NCI-H1694 (cell line): ENCODE results near the gene ZFP62.
A peak's percentile ranks its signal among the peaks of the same experiment; 100 is the strongest.

Experiments used
- DNase-seq: peaks from one replicate; lab custom pipeline; 2025; lab: John Stamatoyannopoulos, UW

Gene ZFP62

DNA sequence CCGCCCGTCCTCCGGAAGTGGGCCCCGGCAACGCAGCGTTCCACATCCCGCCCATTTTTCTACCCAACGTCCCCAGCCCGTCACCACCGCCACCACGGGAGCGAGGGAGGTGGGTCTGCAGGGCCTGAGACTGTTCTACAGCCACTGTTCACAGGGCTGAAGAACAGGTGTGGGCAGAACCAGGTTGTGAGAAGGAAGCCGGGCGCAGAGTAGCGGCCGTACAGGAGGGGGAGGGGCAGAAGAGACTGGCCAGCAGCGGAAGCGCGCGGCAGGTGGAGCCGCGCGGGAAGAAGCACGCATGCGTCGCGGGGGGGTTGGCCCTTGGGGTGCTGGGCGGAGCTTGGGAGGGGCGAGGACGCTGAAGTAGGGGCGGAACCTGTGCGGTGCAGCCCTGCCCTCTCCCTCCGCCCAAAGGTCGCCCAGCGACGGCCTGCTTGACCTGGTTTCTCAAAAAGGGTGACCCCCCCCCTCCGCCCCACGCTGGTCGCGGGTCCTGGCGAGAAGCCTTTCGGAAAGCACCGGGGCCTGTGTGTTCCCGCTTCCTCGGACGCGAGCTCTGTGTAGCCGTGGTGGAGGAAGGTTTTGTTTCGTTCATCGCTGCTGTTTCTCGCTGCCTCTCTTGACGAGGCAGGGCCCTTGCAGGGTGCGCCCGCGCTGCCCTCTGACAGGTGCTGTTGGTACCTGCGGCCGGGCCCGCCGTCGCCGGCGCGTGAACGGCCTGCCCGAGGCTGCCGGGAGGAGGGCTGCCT is 50.7 kb downstream of the ZFP62 start:
- DNase-seq: peak; percentile 80

DNA sequence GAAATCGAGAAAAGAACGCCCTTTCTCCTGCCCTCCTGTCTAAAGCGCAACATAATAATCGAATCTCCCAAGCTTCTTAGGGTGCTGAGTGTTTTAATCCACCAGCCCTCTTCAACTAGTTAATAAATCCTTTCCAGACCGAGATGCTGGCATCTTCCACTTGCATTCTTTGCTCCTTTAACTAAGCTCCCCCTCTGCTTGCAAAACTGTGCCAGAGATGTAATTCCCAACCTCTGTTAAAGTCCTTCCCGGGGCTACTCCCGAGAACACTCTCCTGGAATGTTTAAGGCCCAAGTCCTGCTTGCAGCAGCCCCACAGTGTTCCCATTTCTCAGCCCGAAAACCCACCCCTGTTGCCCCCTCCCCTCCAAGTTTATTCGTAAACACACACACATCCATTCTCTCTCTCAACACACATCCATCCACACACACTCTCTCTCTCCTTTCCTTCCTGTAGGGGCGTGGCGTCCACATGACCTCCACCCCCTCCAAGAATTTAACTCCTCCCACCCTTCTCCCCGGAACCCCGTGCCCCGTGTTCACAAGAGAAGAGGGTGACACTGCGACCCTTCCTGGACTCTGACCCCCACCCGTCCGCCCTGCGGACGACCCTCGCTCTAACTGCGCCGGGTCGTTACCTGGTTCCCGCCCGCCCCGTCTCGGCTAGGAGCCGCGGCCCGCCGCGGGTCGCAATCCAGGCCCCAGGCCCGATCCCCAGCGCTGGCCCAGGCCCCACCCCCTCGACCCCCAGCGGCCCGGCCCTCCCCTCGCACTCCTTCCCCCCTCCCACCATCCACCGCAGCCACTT is 51.5 kb downstream of the ZFP62 start:
- DNase-seq: peak; percentile 58

DNA sequence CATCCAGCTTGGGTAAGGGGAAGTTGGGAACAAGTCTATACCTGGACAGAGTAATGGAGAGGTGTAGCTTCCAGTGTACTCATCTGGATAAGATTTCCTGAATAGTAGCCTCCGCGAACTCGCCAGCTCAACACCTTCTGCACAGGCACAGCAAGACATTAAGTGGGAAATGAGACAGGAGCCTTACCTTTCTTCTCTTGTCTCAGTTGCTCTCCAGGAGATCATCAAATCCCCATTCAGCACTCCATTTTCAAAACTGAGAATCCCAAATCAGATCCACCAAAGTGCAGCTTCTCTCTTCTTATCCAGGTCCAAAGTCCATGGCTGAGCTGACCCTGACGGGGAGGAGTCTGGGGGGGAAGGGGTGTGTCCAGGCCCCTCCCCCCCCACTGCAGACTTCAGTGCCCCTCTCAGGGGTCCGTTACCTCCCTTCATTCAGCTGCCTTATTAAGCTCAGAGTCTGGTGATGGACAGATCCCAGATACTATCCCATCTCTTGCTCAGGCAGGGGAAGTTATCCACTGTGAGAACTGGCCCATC is 52.5 kb downstream of the ZFP62 start:
- no peak for DNase-seq

DNA sequence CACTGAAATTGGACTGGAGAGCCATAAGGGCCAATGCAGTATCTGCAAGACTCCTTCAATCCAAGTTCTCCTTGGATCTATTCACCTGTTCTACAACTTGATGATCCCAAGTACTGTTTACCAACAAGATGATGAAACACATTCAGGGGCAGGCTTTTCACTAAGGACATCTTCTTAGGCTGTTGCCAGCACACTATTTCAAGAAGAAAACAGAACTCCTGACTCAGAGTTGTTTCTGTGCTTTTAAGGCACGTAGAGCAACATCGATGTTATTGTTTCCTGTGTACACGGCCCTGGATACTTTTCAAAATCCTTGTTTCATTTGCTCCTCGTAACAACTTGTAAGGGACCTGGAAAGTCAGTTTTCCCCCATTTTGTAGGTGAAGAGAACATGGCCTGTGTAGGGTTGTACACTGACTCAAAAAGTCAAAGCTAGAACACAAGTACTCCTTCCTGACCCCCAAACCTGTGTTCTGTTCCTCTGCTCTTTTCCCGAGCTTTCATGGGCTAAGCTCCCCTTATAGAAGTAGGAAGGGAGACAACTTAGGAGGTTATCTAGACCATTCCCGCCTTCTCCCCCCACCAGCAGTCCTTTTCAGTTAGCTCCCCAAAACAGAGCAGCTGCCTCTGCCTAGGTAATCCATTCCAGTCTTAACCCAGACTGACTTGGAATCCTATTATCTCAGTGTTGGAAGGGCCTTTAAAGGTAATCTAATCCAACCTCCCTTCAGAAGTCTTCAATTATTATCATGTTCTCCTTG is 53.2 kb downstream of the ZFP62 start:
- no peak for DNase-seq

DNA sequence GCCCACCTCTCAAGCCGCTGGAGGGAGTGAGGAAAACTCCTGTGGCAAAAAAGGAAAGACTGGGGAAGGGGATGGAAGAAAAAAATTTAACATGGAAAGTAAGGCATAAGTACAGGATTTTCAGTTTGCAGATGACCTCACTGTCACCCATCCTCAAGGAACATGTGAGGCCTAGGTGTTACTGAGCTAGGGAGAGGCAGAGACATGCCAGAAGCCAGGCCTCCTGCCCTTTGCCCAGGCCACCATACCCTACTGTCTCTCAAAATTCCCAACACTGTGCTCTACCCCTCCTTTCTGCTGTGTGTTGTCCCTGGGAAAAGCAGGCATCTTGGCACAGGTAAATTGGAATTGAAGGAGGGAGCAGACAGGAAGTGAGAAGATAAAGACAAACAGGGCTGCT is 54.0 kb downstream of the ZFP62 start:
- no peak for DNase-seq

DNA sequence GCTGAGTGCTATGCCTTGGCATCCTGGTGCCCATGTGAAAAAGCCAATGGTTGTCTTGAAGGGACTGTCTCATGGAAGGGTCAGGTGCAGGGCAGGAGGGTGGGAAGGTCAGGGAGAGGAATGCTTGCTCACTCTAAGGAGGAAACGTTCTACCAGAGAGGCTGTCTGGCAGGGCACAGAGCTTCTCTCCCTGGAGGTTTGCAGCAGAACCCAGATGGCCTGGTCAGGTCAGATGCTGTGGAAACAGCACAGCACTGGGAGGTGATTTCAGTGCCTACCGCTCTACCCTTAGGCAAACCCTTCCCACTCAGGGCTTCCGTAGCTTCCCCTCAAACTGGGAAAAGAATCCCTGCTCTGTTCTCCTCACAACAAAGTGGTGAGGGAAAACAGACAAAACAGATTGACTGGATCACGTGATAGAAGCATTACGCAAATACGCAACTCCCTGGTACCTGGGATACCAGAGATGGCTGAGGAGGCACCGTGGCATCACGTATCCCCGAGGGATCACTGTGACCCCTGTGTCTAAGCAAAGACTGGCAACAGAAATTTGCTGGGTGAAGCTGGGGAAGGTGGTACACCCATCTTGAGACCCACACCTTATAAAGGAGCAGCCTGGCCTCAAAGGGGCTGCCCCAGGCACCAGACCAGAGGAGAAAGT is 54.6 kb downstream of the ZFP62 start:
- DNase-seq: no peak

DNA sequence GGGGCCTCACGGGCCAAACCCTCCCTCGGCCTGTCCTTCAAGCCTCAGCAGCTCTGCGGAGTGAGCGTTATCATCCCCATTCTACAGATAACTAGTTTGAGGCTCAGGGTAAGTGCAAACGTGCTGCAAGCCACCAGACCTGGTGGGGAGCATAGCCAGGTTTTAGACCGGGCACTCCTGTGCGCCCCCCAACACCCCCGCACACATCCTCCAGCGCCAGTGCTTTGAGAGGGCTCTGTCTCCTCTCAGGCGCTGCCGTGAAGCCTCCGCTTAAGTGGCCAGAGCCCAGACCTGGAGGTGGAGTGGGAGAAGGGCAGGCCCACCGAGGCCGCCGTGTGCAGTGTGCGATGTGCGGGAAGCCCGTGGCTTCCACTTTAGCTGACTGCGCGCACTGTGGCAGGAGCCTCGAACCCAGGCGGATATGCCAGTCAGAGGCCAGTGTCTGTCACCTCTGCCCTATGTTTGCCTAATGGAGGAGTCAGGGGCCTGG is 56.9 kb downstream of the ZFP62 start:
- no peak for DNase-seq

DNA sequence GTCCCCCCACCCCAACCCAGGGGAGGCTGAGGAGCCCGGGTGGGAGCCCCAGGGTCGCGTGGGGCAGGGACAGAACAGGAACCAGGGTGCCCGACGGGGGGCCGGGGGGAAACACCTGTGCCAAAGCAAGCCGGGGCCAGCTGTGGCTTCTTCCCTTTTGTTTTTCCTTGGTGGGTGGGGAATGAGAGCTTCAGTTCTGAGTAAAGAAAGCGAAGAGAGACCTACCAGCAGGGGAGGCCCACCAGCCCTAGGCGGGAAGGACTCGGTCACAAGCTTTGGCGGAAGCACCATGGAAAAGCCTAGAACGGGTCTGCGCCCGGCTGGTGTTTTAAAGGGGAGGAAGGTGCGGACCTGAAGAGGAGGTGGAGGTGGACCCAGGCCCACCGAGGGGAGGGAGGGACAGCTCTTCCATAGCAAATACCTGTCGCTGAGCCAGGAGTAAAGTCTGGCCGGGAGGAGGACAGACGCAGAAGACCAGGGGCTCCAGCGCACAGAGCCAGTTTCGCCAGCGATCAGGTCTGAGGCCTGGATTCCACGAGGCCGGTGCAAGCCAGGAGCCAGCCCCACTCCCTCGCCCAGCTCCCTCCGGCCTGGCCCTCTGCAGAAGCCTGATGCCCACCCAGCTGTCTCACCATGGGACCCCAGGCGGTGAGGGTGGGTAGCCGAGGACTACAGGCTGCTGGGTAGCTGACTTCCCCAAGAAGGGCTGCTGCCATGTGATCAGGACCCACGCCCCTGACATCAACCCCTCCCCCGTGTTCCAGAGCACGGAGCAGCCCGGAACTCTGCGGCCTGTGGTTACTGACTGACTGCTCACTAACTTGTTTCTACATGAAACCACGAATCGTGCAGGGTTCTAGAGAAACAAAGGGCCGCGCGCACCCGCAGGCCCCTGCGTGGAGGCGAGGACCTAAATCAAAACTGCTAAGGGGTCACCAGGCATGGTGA is 57.6 kb downstream of the ZFP62 start:
- no peak for DNase-seq

DNA sequence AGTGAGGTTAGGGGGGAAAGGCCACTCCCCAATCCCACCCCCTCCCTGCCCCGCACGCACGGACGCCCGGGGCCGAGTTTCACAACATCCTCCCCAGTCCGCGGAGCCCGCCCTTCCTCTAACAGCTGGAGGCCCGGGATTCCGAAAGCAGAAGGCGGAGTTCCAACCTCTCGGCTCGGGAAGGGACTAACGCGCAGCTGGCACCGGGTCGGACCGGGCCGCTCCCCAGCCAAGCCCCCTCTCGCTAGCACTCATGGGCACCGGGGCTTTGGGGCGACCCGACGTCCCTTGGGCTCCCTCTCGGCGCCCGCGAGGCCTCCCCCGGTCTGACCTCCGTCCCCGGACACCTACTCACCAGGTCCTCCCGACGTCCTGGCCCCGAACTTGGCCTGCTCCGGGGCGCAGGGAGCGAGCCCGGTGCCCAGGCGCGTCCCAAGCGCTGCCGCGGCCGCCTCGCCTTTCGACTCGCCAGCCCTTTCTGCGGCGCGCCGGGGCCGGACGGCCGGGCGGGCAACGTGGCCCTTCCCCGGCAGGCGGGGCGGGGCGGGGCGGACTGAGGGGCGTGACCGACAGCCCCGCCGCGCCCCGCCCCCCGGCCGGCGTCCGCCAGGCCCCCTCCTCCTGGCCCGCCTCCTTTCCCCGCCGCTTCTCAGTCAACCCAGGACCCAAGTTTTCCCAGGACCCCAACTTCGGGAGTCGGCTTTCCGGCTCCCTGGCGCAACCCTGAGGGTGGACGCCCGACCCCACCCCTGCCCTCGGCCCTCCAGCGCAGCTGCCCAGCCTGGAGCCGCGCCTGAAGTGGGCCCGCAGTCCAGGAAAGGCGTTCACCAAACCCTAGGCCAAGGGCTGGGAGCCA is 58.5 kb downstream of the ZFP62 start, which contains the start of gene MGAT1:
Gene MGAT1 (minus strand): TSS at position 482 of the 856 bp plus-strand sequence. CDS start 9,835 bp downstream, outside the sequence.
- no peak for DNase-seq

DNA sequence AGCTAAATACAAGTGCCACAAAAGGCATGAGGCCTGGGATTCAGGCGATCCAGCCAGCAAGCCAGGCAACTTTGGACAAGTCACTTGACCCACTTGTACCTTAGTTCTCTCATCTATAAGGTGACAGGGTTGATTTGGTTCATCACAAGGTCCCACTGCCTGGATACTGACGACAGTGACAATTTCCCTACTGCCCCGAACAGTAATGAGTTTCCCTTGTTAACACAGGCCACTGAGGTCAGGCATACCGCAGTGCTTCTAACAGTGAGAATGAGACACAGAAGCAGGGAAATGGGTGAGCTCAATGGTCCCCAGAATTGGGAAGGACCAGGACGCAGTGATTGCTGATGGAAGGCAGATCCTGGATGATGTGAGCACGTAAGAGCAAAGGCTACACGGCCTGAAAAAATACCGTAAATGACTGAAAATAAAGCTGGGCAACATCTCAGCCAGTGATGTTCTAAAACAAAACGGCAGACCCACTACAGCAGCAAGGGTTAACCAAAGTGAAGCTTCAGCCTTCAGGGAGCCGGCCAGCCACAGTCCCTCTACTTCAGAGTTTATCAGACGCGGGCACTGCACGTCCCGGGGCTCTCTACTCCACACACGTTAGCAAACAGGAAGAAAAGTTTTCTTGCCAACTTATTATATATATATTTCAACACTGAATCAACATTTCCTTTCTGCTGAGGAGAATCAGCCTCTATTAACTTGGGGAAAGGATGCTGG is 59.3 kb downstream of the ZFP62 start:
- no peak for DNase-seq

DNA sequence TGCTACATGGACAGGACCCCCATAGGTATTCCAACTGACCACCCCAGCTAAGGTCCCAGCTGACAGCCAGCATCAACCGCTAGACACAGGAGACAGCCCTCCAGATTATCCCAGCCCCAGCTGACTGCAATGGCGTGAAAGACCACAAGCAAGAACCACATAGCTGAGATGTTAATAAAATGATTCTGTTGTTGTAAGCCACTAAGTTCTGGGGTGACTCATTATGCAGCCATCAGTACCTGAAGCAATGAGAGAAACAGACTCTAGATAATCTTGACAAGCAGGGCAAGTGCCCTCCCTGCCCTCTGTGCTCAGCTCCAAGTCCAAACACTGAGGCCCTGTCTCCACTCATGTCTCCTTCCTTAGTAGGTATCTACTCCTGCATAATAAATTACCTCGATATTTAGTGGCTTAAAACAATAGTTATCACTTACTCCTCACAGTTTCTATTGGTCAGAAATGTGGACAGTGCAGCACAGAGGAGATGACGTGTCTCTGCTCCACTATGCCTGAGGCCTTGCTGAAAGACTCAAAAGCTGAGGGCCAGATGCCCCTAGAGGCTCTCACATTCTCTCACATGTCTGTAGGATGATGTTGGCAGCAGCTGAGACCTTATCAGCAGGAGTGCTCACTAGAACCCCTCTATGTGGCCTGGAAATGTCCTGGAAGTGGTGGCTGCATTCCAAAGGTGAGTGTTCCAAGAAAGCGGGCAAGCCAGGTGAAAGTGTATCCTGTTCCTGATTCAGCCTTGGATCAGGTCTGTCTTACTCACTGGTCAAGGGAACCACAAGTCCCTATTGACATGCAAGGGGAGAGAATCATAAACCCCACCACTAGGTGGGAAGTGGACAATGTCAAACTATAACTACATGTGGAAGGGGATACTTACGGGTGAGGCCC is 60.9 kb downstream of the ZFP62 start:
- no peak for DNase-seq

DNA sequence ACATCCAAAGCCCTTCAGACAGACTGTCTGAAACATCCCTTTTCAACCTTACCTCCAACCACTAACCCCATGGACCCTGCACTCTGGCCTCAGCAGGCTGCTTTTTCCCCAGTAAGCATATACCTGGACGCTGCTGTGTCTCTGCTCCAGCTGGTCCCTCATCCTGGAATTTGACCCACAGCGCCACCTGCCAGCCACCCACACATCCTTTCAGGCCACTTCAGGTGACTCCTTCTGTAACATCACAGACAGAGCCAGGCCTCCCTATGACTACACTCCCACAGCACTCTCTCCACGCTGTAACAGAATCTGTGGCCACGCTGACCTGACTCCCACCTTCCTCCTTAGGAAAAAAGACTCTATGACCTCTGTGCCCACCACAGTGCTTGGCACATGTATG is 61.9 kb downstream of the ZFP62 start:
- no peak for DNase-seq

DNA sequence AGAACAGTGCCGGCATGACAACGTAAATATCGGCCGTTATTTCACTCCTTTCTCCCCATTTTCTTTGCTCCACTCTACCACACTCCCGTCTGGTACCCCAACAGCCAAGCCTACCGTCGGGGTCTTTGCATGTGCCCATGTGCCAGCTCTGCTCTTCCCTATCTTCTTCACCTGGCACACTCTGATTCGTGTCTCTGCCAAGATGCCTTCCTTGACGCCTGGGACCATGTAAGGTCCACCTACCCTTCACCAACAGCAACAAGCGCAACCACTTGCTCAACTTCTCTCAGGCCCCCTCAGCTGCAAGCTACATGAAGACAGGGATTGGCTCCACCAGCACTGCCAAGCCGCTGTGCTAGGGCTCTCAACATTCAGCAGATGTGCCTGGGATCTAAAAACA is 62.9 kb downstream of the ZFP62 start:
- no peak for DNase-seq
